ENCODE results near the gene GALNT18. TPM values are rescaled to one million over a fixed set of nuclear protein-coding genes. Genes with fewer than 3 reads are reported as not detected.

GALNT18 gene
- polyA plus RNA-seq, 1 experiment, result 4.8 TPM

GRCh38 chr11:11349106-11349825 lies 272.5 kb downstream of the GALNT18 start:
- no peaks in the 10 kb centered on the region for H3K9me3 ChIP-seq (ENCODE audit: control insufficient read depth, insufficient read depth, low read length)
- peaks cover 13% of the 10 kb centered on the region for H3K27me3 ChIP-seq (ENCODE audit: control insufficient read depth, insufficient read depth, low read length)
- TF ChIP-seq, protein P1, sequence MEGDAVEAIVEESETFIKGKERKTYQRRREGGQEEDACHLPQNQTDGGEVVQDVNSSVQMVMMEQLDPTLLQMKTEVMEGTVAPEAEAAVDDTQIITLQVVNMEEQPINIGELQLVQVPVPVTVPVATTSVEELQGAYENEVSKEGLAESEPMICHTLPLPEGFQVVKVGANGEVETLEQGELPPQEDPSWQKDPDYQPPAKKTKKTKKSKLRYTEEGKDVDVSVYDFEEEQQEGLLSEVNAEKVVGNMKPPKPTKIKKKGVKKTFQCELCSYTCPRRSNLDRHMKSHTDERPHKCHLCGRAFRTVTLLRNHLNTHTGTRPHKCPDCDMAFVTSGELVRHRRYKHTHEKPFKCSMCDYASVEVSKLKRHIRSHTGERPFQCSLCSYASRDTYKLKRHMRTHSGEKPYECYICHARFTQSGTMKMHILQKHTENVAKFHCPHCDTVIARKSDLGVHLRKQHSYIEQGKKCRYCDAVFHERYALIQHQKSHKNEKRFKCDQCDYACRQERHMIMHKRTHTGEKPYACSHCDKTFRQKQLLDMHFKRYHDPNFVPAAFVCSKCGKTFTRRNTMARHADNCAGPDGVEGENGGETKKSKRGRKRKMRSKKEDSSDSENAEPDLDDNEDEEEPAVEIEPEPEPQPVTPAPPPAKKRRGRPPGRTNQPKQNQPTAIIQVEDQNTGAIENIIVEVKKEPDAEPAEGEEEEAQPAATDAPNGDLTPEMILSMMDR (IDR thresholded peaks at IDR 0.05; ENCODE audit: low read depth, low read length), result no peak
- ChIA-PET CTCF (no interaction called here), POLR2A (interaction anchor here (1.0 kb wide), 1 partner anchor 47 kb away, joined by 3 read pairs; no protein-coding TSS in a partner anchor)
- no peak overlapping the region for H3K27ac ChIP-seq (ENCODE audit: low read depth, low read length)
- H3K4me3 ChIP-seq (ENCODE audit: low read depth, low read length), result no peak overlapping the region
- DNase-seq (ENCODE audit: low read depth, low spot score), result no peak

GRCh38 chr11:11348303-11348702 lies 273.5 kb downstream of the GALNT18 start:
- no peaks in the 10 kb centered on the region for H3K9me3 ChIP-seq (ENCODE audit: control insufficient read depth, insufficient read depth, low read length)
- ChIA-PET POLR2A (no interaction called here), CTCF (no interaction called here)
- H3K4me3 ChIP-seq (ENCODE audit: low read depth, low read length), result no peak overlapping the region
- H3K27me3 ChIP-seq (ENCODE audit: control insufficient read depth, insufficient read depth, low read length), result peaks cover 15% of the 10 kb centered on the region
- no peak for DNase-seq (ENCODE audit: low read depth, low spot score)
- TF ChIP-seq, protein P1 (IDR thresholded peaks at IDR 0.05; ENCODE audit: low read depth, low read length), result no peak
- no peak overlapping the region for H3K27ac ChIP-seq (ENCODE audit: low read depth, low read length)

DNA sequence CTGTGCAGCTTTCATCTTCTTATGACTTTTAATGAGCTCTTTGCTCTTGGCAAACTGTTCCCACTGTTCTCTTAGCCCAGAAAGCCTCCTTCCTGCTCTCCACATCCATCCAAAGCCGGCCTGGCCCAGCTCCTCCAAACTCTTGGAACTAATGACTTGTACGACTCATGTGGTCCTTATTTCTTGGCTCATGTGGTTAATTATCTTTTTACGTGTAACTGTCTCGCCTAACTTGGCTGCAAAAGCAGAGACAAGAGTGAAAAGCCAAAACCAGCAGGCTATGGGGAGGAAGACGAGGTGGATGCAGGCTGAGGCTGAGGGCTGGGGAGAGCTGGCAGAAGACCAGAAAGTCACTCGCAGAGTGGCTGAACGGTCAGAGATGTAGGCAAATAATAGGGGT lies 274.2 kb downstream of the GALNT18 start:
- CTCF ChIA-PET, result no interaction called here
- TF ChIP-seq, protein P1 (IDR thresholded peaks at IDR 0.05; ENCODE audit: low read depth, low read length), result no peak
- Histone ChIP-seq H3K9me3 (ENCODE audit: control insufficient read depth, insufficient read depth, low read length) (no peaks in the 10 kb centered on the region), H3K4me3 (ENCODE audit: low read depth, low read length) (no peak overlapping the region), H3K27ac (ENCODE audit: low read depth, low read length) (no peak overlapping the region), H3K27me3 (ENCODE audit: control insufficient read depth, insufficient read depth, low read length) (peaks cover 21% of the 10 kb centered on the region)
- DNase-seq (ENCODE audit: low read depth, low spot score), result no peak
- POLR2A ChIA-PET, result no interaction called here

DNA sequence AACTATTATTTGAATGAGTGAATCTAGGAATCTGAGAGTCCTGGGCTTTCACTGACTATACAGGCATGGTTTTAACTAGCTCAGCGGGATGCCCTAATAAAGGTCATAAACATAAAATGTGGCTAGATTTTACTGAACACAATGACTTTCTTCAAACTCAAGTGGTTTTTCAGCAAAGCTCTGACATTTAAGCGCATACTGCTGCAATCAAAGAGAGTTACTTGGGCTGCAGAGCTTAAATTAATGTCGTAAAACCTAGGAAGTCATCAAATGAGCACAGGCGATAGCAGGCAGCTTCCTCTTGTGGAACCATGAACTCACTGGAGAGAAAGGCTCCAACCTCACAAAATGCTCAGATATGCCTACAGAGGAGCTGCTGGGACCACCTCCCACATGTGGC lies 275.5 kb downstream of the GALNT18 start:
- DNase-seq (ENCODE audit: low read depth, low spot score), result no peak
- ChIA-PET POLR2A (no interaction called here), CTCF (no interaction called here)

GRCh38 chr11:11345099-11345498 lies 276.7 kb downstream of the GALNT18 start:
- TF ChIP-seq, protein P1 (IDR thresholded peaks at IDR 0.05; ENCODE audit: low read depth, low read length), result no peak
- CTCF ChIA-PET, result no interaction called here

More for the DNA sequence above, 275.5 kb downstream of the GALNT18 start:
- no peak overlapping the region for H3K4me3 ChIP-seq (ENCODE audit: low read depth, low read length)
- peaks cover 24% of the 10 kb centered on the region for H3K27me3 ChIP-seq (ENCODE audit: control insufficient read depth, insufficient read depth, low read length)
- no peaks in the 10 kb centered on the region for H3K9me3 ChIP-seq (ENCODE audit: control insufficient read depth, insufficient read depth, low read length)
- TF ChIP-seq, protein P1 (IDR thresholded peaks at IDR 0.05; ENCODE audit: low read depth, low read length), result no peak
- no peak overlapping the region for H3K27ac ChIP-seq (ENCODE audit: low read depth, low read length)

More at GRCh38 chr11:11345099-11345498, 276.7 kb downstream of the GALNT18 start:
- DNase-seq (ENCODE audit: low read depth, low spot score), result no peak
- Histone ChIP-seq H3K27ac (ENCODE audit: low read depth, low read length) (no peak overlapping the region), H3K27me3 (ENCODE audit: control insufficient read depth, insufficient read depth, low read length) (peaks cover 18% of the 10 kb centered on the region), H3K4me3 (ENCODE audit: low read depth, low read length) (no peak overlapping the region), H3K9me3 (ENCODE audit: control insufficient read depth, insufficient read depth, low read length) (no peaks in the 10 kb centered on the region)
- POLR2A ChIA-PET, result no interaction called here

Measured in AG04450 (cell line).